GM12878 (cell line): ENCODE results near the gene PPP1R11. TPM values are rescaled to one million over a fixed set of nuclear protein-coding genes. Genes with fewer than 3 reads are reported as not detected.

Experiments used
- ATAC-seq: fragments of 200-7000 bp; cut with Tn5 transposase; 3 replicates; pipeline ENCODE4 v1.9.1; 2020; ENCODE audit warnings: mild to moderate bottlenecking, moderate library complexity
- BruUV-seq: library from RNA; stranded (reverse); fragments of 400-500 nt; replicated peaks from 2 replicates; lab custom pipeline; 2021; lab: Mats Ljungman, UMichigan
- CTCF ChIA-PET: fragments of 300-600 bp; sonication (Branson Sonifier 250); formaldehyde crosslinking; extraction: SDS; loops from one replicate; lab custom pipeline; 2021; ENCODE audit warnings: inconsistent platforms; lab: Yijun Ruan, JAX
- POLR2A ChIA-PET: fragments of 350-600 bp; formaldehyde crosslinking; extraction: SDS; loops from one replicate; lab custom pipeline; 2021; ENCODE audit warnings: inconsistent platforms; lab: Charles Lee
- RAD21 ChIA-PET: fragments of 300-600 bp; sonication (Branson Sonifier 250); formaldehyde crosslinking; loops from one replicate; lab custom pipeline; 2023; ENCODE audit warnings: antibody characterized with exemption; ENCODE audit not compliant: unreplicated experiment; lab: Charles Lee
- SMC1A ChIA-PET: fragments of 300-600 bp; sonication (Branson Sonifier 250); formaldehyde crosslinking; loops from one replicate; lab custom pipeline; 2023; ENCODE audit not compliant: unreplicated experiment, uncharacterized antibody; lab: Charles Lee
- DNase-seq: peaks from one replicate; pipeline ENCODE4 v3.0.0-alpha.2; 2011; ENCODE audit warnings: low read depth, low spot score
- FAIRE-seq: peaks from 3 replicates; lab custom pipeline; 2011; peaks lifted over from hg19 to GRCh38; lab: Jason Lieb, UNC
- H2AFZ ChIP-seq: 2 replicates; pipeline ENCODE4 v1.6.0; 2011; ENCODE audit warnings: low read depth, low read length, control low read depth; ENCODE audit not compliant: control insufficient read depth
- H3K27ac ChIP-seq: 2 replicates; pipeline ENCODE4 v1.5.1; 2011; ENCODE audit warnings: control low read depth; ENCODE audit not compliant: control insufficient read depth, insufficient read depth
- H3K27me3 ChIP-seq, 2 experiments: replicated peaks in 1 of 2; 2 replicates each; pipeline versions ENCODE4 v1.6.0 to v1.6.1; 2011; ENCODE audit warnings: low read length in 1 of 2; ENCODE audit not compliant: control insufficient read depth in 2 of 2, insufficient read depth in 2 of 2
- H3K36me3 ChIP-seq, 2 experiments: 2 replicates each; pipeline ENCODE4 v1.5.1; 2011; ENCODE audit warnings: low read length in 1 of 2; ENCODE audit not compliant: control insufficient read depth in 2 of 2, insufficient read depth in 2 of 2
- H3K4me1 ChIP-seq: 2 replicates; pipeline ENCODE4 v1.6.1; 2011; ENCODE audit warnings: mild to moderate bottlenecking, low read length, moderate library complexity, mixed read lengths; ENCODE audit not compliant: control insufficient read depth, insufficient read depth
- H3K4me2 ChIP-seq: 2 replicates; pipeline ENCODE4 v1.6.0; 2011; ENCODE audit warnings: control low read depth; ENCODE audit not compliant: control insufficient read depth, insufficient read depth
- H3K4me3 ChIP-seq: fragments of 200-600 bp; sonication (generic); 2 replicates; pipeline ENCODE4 v1.5.1; 2016
- H3K79me2 ChIP-seq: 2 replicates; pipeline ENCODE4 v1.6.0; 2011; ENCODE audit warnings: low read length; ENCODE audit not compliant: control insufficient read depth, insufficient read depth
- H3K9ac ChIP-seq: 2 replicates; pipeline ENCODE4 v1.8.0; 2011; ENCODE audit warnings: low read length, control low read depth, mixed read lengths; ENCODE audit not compliant: control insufficient read depth, insufficient read depth
- H3K9me3 ChIP-seq: replicated peaks from 3 replicates; pipeline ENCODE4 v1.5.1; 2011; ENCODE audit warnings: mild to moderate bottlenecking, low read length; ENCODE audit not compliant: control insufficient read depth, insufficient read depth
- H4K20me1 ChIP-seq: 2 replicates; pipeline ENCODE4 v1.6.0; 2011; ENCODE audit not compliant: control insufficient read depth, insufficient read depth
- BRCA1 ChIP-seq: IDR thresholded peaks from 2 replicates; pipeline ENCODE4 v1.6.1; 2011; ENCODE audit warnings: low read depth, low read length, improper control_type of control experiment
- CBX5 ChIP-seq: sonication (generic); IDR thresholded peaks from 2 replicates; pipeline ENCODE4 v1.6.1; 2016; ENCODE audit warnings: low read depth, moderate library complexity, mild to moderate bottlenecking, inconsistent platforms
- SPI1 ChIP-seq: IDR thresholded peaks from 2 replicates; pipeline ENCODE4 v1.6.1; 2011; ENCODE audit warnings: low read depth, mild to moderate bottlenecking, low read length, moderate library complexity, borderline replicate concordance; ENCODE audit not compliant: insufficient read depth
- SRF ChIP-seq, 2 experiments: IDR thresholded peaks; 2 replicates each; pipeline ENCODE4 v1.6.1; 2011; ENCODE audit warnings: low read depth in 2 of 2, low read length in 2 of 2, mild to moderate bottlenecking in 1 of 2, moderate library complexity in 1 of 2
- STAT1 ChIP-seq: fragments of 450-650 bp; conservative IDR thresholded peaks from 2 replicates; pipeline ENCODE4 v1.6.1; 2014; ENCODE audit warnings: antibody characterized with exemption, mild to moderate bottlenecking
- TARDBP ChIP-seq: IDR thresholded peaks from 2 replicates; pipeline ENCODE4 v1.6.1; 2016; ENCODE audit warnings: borderline replicate concordance
- ZNF274 ChIP-seq: IDR thresholded peaks from one replicate; pipeline ENCODE4 v1.8.0; 2011; ENCODE audit not compliant: insufficient read length, insufficient read depth
- ZZZ3 ChIP-seq: IDR thresholded peaks from 2 replicates; pipeline ENCODE4 v1.6.1; 2011; ENCODE audit warnings: low read depth; ENCODE audit not compliant: control insufficient read depth, insufficient read length
- WGBS: methylation state at CpG from one replicate; pipeline ENCODE4 v1.1.6; 2016; ENCODE audit warnings: low lambda C conversion rate; ENCODE audit not compliant: insufficient replicate concordance, insufficient coverage; ENCODE audit errors: missing lambda C conversion rate; 5-methylcytosine and 5-hydroxymethylcytosine counted together
- in situ Hi-C: fragments of 300-500 bp; cut with MboI; formaldehyde crosslinking; loops from 9 replicates; pipeline ENCODE4 v1.14.3; 2018; ENCODE audit warnings: mixed read lengths
- intact Hi-C: fragments of 100-400 bp; cut with micrococcal nuclease; formaldehyde crosslinking; loops from one replicate; pipeline ENCODE4 v1.14.2; 2022; ENCODE audit not compliant: unreplicated experiment
- polyA plus RNA-seq, 11 experiments: library from polyadenylated mRNA; depleted of rRNA in 4 of 11; unstranded in 6 of 11; stranded (reverse) in 5 of 11; fragments of >200 nt; fragmentation: Nextera tagmentation in 4 of 11; fragmentation: Illumina TruSeq in 1 of 11; extraction: Ambion mirVana in 4 of 11; extraction: Trizol in 1 of 11; gene quantifications; 1 replicate in 1 of 11; 2 replicates in 10 of 11; pipeline versions ENCODE4 v1.2.1 to v1.2.3, GENCODE V29; 2011 to 2016; ENCODE audit warnings: inconsistent platforms in 2 of 11, missing spikeins in 2 of 11, low read depth in 1 of 11
- total RNA-seq, 4 experiments: library from RNA; depleted of rRNA in 3 of 4; stranded (reverse); fragments of >200 nt in 3 of 4; fragmentation: Illumina TruSeq in 1 of 4; extraction: Trizol in 1 of 4; gene quantifications; 2 replicates each; pipeline versions ENCODE4 v1.2.1 to v1.2.3, GENCODE V29; 2013 to 2021
- TF ChIP-seq, protein P1 (sequence below): fragments of 450-650 bp; IDR thresholded peaks from 2 replicates; pipeline ENCODE4 v1.6.1; 2016; ENCODE audit warnings: mild to moderate bottlenecking
- TF ChIP-seq, protein P2 (sequence below): IDR thresholded peaks from 2 replicates; pipeline ENCODE4 v1.6.1; 2012; ENCODE audit warnings: mild to moderate bottlenecking, low read depth, low read length
- TF ChIP-seq, protein P3 (sequence below): IDR thresholded peaks from 2 replicates; pipeline ENCODE4 v1.6.1; 2012; ENCODE audit warnings: improper control_type of control experiment, low read depth, low read length; ENCODE audit not compliant: insufficient replicate concordance

Gene PPP1R11
- total and polyA plus RNA-seq, 10 of the 15 experiments (the other 5 are each of a cell fraction or from before 2014, with no cell fraction given): 12.6 to 56.1 (median 33.5) TPM

DNA sequence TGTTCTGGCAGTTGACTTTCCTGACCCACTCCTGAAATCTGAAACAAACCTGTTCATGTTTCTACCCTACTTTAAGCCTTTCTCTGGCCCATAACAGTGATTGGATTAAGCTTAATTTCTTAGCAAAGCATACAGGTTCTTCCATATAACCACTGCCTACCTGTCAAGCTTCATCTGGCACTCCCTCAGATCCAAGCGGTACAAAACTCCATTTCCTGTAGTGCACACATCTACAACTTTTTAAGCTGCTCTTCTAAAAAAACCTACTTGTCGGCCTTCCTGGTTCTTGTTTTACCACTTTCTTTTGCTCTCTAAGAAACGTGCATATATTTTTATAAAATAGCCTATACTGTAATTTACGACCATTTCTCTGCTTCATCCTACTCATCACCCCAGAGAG lies 916 bp upstream of the PPP1R11 start:
- RAD21 ChIA-PET: interaction anchor here (0.9 to 3.2 kb wide), 5 partner anchors 27 to 64 kb away, joined by 3 to 18 read pairs (median 3); no protein-coding TSS in a partner anchor
- DNase-seq: no peak
- Histone ChIP-seq H4K20me1 (no peaks in the 10 kb centered on the region), H3K4me1 (no peaks in the 10 kb centered on the region), H3K79me2 (peaks cover 27% of the 10 kb centered on the region), H2AFZ (peak overlapping the region; percentile 99), H3K36me3 (no peaks in the 10 kb centered on the region), H3K9ac (peak overlapping the region; percentile 70), H3K4me2 (peak overlapping the region; percentile 79), H3K9me3 (no peaks in the 10 kb centered on the region), H3K4me3 (peak overlapping the region; percentile 66), H3K27me3 (no peaks in the 10 kb centered on the region), H3K27ac (peak overlapping the region; percentile 88)
- WGBS: 10% methylated on average over 4 of the region's 4 CpGs
- CTCF ChIA-PET: interaction anchor here (0.7 to 3.2 kb wide), 6 partner anchors 10 to 416 kb away, joined by 3 to 19 read pairs (median 4); no protein-coding TSS in a partner anchor
- POLR2A ChIA-PET: interaction anchor here (0.5 to 1.7 kb wide), 12 partner anchors 21 to 461 kb away, joined by 3 to 14 read pairs (median 4); partner anchors contain the start of genes HLA-A and TRIM26
- intact Hi-C loops: no loop called here
- in situ Hi-C loops: no loop called here
- BruUV-seq: no TSS peak
- SMC1A ChIA-PET: interaction anchor here (0.6 to 2.4 kb wide), 18 partner anchors 12 to 102 kb away, joined by 3 to 15 read pairs (median 4); no protein-coding TSS in a partner anchor
- ATAC-seq: no peak
- FAIRE-seq: no peak
- TF ChIP-seq, protein P1, sequence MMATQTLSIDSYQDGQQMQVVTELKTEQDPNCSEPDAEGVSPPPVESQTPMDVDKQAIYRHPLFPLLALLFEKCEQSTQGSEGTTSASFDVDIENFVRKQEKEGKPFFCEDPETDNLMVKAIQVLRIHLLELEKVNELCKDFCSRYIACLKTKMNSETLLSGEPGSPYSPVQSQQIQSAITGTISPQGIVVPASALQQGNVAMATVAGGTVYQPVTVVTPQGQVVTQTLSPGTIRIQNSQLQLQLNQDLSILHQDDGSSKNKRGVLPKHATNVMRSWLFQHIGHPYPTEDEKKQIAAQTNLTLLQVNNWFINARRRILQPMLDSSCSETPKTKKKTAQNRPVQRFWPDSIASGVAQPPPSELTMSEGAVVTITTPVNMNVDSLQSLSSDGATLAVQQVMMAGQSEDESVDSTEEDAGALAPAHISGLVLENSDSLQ: no peak
- TF ChIP-seq STAT1 (no peak), ZNF274 (no peak), CBX5 (no peak), SPI1 (no peak), SRF (IDR thresholded peaks at IDR 0.05; ENCODE audit: low read depth in 2 of 2, low read length in 2 of 2) (no peak), ZZZ3 (no peak), BRCA1 (no peak), TARDBP (no peak)
- TF ChIP-seq, protein P2, sequence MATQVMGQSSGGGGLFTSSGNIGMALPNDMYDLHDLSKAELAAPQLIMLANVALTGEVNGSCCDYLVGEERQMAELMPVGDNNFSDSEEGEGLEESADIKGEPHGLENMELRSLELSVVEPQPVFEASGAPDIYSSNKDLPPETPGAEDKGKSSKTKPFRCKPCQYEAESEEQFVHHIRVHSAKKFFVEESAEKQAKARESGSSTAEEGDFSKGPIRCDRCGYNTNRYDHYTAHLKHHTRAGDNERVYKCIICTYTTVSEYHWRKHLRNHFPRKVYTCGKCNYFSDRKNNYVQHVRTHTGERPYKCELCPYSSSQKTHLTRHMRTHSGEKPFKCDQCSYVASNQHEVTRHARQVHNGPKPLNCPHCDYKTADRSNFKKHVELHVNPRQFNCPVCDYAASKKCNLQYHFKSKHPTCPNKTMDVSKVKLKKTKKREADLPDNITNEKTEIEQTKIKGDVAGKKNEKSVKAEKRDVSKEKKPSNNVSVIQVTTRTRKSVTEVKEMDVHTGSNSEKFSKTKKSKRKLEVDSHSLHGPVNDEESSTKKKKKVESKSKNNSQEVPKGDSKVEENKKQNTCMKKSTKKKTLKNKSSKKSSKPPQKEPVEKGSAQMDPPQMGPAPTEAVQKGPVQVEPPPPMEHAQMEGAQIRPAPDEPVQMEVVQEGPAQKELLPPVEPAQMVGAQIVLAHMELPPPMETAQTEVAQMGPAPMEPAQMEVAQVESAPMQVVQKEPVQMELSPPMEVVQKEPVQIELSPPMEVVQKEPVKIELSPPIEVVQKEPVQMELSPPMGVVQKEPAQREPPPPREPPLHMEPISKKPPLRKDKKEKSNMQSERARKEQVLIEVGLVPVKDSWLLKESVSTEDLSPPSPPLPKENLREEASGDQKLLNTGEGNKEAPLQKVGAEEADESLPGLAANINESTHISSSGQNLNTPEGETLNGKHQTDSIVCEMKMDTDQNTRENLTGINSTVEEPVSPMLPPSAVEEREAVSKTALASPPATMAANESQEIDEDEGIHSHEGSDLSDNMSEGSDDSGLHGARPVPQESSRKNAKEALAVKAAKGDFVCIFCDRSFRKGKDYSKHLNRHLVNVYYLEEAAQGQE: no peak
- TF ChIP-seq, protein P3, sequence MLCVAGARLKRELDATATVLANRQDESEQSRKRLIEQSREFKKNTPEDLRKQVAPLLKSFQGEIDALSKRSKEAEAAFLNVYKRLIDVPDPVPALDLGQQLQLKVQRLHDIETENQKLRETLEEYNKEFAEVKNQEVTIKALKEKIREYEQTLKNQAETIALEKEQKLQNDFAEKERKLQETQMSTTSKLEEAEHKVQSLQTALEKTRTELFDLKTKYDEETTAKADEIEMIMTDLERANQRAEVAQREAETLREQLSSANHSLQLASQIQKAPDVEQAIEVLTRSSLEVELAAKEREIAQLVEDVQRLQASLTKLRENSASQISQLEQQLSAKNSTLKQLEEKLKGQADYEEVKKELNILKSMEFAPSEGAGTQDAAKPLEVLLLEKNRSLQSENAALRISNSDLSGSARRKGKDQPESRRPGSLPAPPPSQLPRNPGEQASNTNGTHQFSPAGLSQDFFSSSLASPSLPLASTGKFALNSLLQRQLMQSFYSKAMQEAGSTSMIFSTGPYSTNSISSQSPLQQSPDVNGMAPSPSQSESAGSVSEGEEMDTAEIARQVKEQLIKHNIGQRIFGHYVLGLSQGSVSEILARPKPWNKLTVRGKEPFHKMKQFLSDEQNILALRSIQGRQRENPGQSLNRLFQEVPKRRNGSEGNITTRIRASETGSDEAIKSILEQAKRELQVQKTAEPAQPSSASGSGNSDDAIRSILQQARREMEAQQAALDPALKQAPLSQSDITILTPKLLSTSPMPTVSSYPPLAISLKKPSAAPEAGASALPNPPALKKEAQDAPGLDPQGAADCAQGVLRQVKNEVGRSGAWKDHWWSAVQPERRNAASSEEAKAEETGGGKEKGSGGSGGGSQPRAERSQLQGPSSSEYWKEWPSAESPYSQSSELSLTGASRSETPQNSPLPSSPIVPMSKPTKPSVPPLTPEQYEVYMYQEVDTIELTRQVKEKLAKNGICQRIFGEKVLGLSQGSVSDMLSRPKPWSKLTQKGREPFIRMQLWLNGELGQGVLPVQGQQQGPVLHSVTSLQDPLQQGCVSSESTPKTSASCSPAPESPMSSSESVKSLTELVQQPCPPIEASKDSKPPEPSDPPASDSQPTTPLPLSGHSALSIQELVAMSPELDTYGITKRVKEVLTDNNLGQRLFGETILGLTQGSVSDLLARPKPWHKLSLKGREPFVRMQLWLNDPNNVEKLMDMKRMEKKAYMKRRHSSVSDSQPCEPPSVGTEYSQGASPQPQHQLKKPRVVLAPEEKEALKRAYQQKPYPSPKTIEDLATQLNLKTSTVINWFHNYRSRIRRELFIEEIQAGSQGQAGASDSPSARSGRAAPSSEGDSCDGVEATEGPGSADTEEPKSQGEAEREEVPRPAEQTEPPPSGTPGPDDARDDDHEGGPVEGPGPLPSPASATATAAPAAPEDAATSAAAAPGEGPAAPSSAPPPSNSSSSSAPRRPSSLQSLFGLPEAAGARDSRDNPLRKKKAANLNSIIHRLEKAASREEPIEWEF: no peak
